OCI-LY3 (cell line): ENCODE data around the gene IGF2BP3.

Experiments used
- CTCF ChIP-seq: fragments of 200-600, 300-600 bp; sonication (generic); IDR thresholded peaks from 2 replicates; pipeline ENCODE4 v1.5.1; 2014; ENCODE audit warnings: antibody characterized with exemption, low read length, low read depth
- EZH2phosphoT487 ChIP-seq: fragments of 200-600 bp; shearing (Covaris generic); IDR thresholded peaks from 2 replicates; pipeline ENCODE4 v1.6.1; 2018; ENCODE audit warnings: antibody characterized with exemption, mixed run types, low read depth

DNA sequence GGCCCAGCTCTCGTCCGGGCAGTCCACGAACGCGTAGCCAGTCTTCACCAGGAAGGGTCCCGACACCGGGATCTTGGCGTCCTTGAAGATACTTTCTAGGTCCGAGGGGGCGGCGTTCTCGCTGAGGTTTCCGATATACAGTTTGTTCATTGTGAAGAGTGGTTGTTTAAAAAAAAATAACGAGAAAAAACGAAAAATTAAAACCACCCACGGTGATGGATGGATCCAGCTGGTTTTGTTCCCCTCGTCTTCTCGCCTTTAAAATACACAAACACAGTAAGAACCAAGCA, 385 bp downstream of the IGF2BP3 start:
- no peak for TF ChIP-seq CTCF
- no peak for TF ChIP-seq EZH2phosphoT487
